Glomerular visceral epithelial cell (primary cell): ENCODE measurements around the gene ZNF580.

Source experiments
- DNase-seq: peaks from one replicate; pipeline ENCODE4 v3.0.0-alpha.2; 2016; ENCODE audit errors: extremely low spot score

Gene ZNF580

GRCh38 chr19:55623130-55623529 is 17.7 kb upstream of the ZNF580 start:
- DNase-seq: no peak

GRCh38 chr19:55623561-55623960 is 17.2 kb upstream of the ZNF580 start:
- DNase-seq: no peak

- peak; percentile 96 for DNase-seq
Measured at GRCh38 chr19:55624109-55625003, 16.4 kb upstream of the ZNF580 start, which contains the start of gene ZNF784. Gene ZNF784 (minus strand): TSS chr19:55624566. CDS start chr19:55624561, 5 bp downstream.

GRCh38 chr19:55625004-55625326 is 15.8 kb upstream of the ZNF580 start:
- DNase-seq: no peak

GRCh38 chr19:55626350-55626749 is 14.5 kb upstream of the ZNF580 start:
- DNase-seq: no peak

GRCh38 chr19:55632463-55632834 is 8.4 kb upstream of the ZNF580 start:
- peak; percentile 94 for DNase-seq

GRCh38 chr19:55633861-55634260 is 6.9 kb upstream of the ZNF580 start:
- no peak for DNase-seq

GRCh38 chr19:55635334-55635717 is 5.5 kb upstream of the ZNF580 start:
- DNase-seq: no peak

GRCh38 chr19:55635856-55636440 is 4.9 kb upstream of the ZNF580 start:
- DNase-seq: no peak

GRCh38 chr19:55636723-55637122 is 4.1 kb upstream of the ZNF580 start:
- no peak for DNase-seq

- DNase-seq: no peak
Measured at GRCh38 chr19:55637534-55637933, 3.3 kb upstream of the ZNF580 start.

- peak; percentile 51 for DNase-seq
Measured at GRCh38 chr19:55638864-55639359, 1.9 kb upstream of the ZNF580 start.

GRCh38 chr19:55640043-55640576 is 692 bp upstream of the ZNF580 start:
- peak; percentile 64 for DNase-seq

GRCh38 chr19:55641426-55642152 is 787 bp downstream of the ZNF580 start:
- peak; percentile 46 for DNase-seq

- peak; percentile 36 for DNase-seq
Measured at GRCh38 chr19:55642153-55643002, 1.6 kb downstream of the ZNF580 start.

GRCh38 chr19:55643003-55643886 is 2.4 kb downstream of the ZNF580 start, which contains the start of gene ZNF581:
Gene ZNF581 (plus strand): TSS chr19:55643649. CDS start chr19:55644572, 923 bp downstream.
- DNase-seq: peak; percentile 83

- peak; percentile 21 for DNase-seq
Measured at GRCh38 chr19:55643887-55644176, 3.0 kb downstream of the ZNF580 start.

GRCh38 chr19:55644191-55644833 is 3.5 kb downstream of the ZNF580 start:
- DNase-seq: no peak

- DNase-seq: peak; percentile 62
Measured at GRCh38 chr19:55644842-55645511, 4.2 kb downstream of the ZNF580 start.
